Measurements from ENCODE around the gene NMRK1. TPM values are rescaled to one million over a fixed set of nuclear protein-coding genes. Genes with fewer than 3 reads are reported as not detected.

Gene NMRK1
- total RNA-seq, 1 donor from 2014 or later = 6.6 TPM

GRCh38 chr9:75064307-75065025 is 23.5 kb downstream of the NMRK1 start:
- Mint-ChIP-seq H3K27me3 (no peaks in the 10 kb centered on the region), H3K4me1 (peaks cover 3% of the 10 kb centered on the region), H3K9me3 (no peaks in the 10 kb centered on the region), H3K27ac (no peak overlapping the region), H3K4me3 (no peak overlapping the region), H3K36me3 (ENCODE audit: low read depth) (peaks cover 26% of the 10 kb centered on the region)
- intact Hi-C loops (cut with micrococcal nuclease) = no loop called here
- no peak for DNase-seq

DNA sequence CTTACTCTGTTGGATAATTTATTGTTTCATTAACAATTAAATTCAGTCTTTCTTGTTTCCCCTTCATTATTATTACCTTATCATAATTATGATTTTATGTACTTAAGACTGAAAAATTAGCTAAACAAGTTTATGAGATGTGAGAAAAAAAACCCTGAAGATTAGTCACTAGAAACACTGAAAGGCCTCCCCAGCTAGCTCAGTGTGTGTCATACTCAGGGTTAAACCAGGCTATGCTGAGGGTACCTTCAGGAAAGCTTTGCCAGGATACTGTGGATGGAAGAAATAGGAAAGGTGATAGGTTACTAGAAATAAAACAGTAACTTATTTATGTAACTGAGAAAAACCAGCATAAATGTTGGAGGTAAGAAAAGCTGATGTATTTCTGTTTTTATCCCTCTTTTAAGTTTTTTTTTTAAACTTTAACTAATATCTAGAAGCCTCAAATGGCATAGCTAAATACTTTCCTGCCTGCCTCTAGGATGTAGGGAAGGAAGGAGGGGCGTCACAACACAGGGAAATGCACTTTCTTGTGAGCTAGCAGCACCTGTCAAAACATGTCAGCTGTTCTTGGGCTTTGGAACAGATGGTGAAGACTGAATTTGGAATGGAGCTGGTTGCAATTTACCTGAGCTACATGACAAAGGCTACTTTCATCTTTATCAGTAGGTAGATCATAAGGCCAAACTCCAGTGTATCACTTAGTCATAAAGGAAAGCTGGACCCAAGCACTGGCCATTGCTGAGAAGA is 24.2 kb downstream of the NMRK1 start:
- DNase-seq = no peak
- no peak overlapping the region for H3K27ac Mint-ChIP-seq
- peaks cover 3% of the 10 kb centered on the region for H3K4me1 Mint-ChIP-seq
- no peaks in the 10 kb centered on the region for H3K27me3 Mint-ChIP-seq
- H3K9me3 Mint-ChIP-seq = no peaks in the 10 kb centered on the region
- intact Hi-C loops (cut with micrococcal nuclease) = no loop called here
- peaks cover 21% of the 10 kb centered on the region for H3K36me3 Mint-ChIP-seq (ENCODE audit: low read depth)
- no peak overlapping the region for H3K4me3 Mint-ChIP-seq

- no peaks in the 10 kb centered on the region for H3K9me3 Mint-ChIP-seq
- DNase-seq = no peak
- no peaks in the 10 kb centered on the region for H3K4me1 Mint-ChIP-seq
- H3K27ac Mint-ChIP-seq = no peak overlapping the region
- H3K4me3 Mint-ChIP-seq = no peak overlapping the region
- H3K27me3 Mint-ChIP-seq = no peaks in the 10 kb centered on the region
- intact Hi-C loops (cut with micrococcal nuclease) = no loop called here
- peaks cover 16% of the 10 kb centered on the region for H3K36me3 Mint-ChIP-seq (ENCODE audit: low read depth)
These were observed 26.8 kb downstream of the NMRK1 start for GRCh38 chr9:75061169-75061568.

- Mint-ChIP-seq H3K4me3 (no peak overlapping the region), H3K9me3 (no peaks in the 10 kb centered on the region), H3K27ac (no peak overlapping the region), H3K27me3 (no peaks in the 10 kb centered on the region), H3K36me3 (ENCODE audit: low read depth) (peaks cover 3% of the 10 kb centered on the region), H3K4me1 (no peaks in the 10 kb centered on the region)
- no peak for DNase-seq
- intact Hi-C loops (cut with micrococcal nuclease) = no loop called here
These were observed 33.5 kb downstream of the NMRK1 start for GRCh38 chr9:75054368-75055001.

GRCh38 chr9:75053869-75054268 is 34.1 kb downstream of the NMRK1 start:
- H3K4me1 Mint-ChIP-seq = no peaks in the 10 kb centered on the region
- H3K4me3 Mint-ChIP-seq = no peak overlapping the region
- DNase-seq = no peak
- H3K9me3 Mint-ChIP-seq = no peaks in the 10 kb centered on the region
- no peak overlapping the region for H3K27ac Mint-ChIP-seq
- peaks cover 2% of the 10 kb centered on the region for H3K36me3 Mint-ChIP-seq (ENCODE audit: low read depth)
- H3K27me3 Mint-ChIP-seq = no peaks in the 10 kb centered on the region
- intact Hi-C loops (cut with micrococcal nuclease) = no loop called here

DNA sequence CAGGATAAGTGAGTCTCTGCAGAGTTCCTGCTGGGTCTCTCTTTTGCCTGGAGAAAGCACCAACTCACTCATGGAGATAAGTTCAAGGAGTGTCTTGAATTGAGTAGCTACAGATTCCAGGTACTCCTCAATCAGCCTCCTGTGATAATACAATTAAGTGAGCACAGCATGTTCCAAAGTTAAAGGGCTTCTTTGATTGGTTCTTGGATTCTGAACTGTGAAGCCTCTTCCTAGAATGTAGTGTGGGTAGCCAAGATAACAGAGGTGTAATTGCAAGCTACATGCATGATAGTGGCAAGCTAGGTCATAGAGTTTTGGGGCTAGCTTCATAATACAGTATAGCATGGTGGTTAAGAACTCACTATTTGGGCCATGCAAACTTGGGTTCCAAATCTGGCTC is 36.7 kb downstream of the NMRK1 start:
- H3K4me3 Mint-ChIP-seq = no peak overlapping the region

GRCh38 chr9:75047506-75047905 is 40.4 kb downstream of the NMRK1 start:
- H3K9me3 Mint-ChIP-seq = no peaks in the 10 kb centered on the region
- no peak for DNase-seq
- no peaks in the 10 kb centered on the region for H3K4me1 Mint-ChIP-seq
- intact Hi-C loops (cut with micrococcal nuclease) = no loop called here
- peaks cover 14% of the 10 kb centered on the region for H3K27me3 Mint-ChIP-seq
- H3K27ac Mint-ChIP-seq = no peak overlapping the region
- H3K4me3 Mint-ChIP-seq = no peak overlapping the region
- H3K36me3 Mint-ChIP-seq (ENCODE audit: low read depth) = no peaks in the 10 kb centered on the region

More for the DNA sequence above, 36.7 kb downstream of the NMRK1 start:
- DNase-seq = no peak
- Mint-ChIP-seq H3K27me3 (no peaks in the 10 kb centered on the region), H3K27ac (no peak overlapping the region), H3K36me3 (ENCODE audit: low read depth) (no peaks in the 10 kb centered on the region), H3K9me3 (no peaks in the 10 kb centered on the region), H3K4me1 (no peaks in the 10 kb centered on the region)
- intact Hi-C loops (cut with micrococcal nuclease) = no loop called here

DNA sequence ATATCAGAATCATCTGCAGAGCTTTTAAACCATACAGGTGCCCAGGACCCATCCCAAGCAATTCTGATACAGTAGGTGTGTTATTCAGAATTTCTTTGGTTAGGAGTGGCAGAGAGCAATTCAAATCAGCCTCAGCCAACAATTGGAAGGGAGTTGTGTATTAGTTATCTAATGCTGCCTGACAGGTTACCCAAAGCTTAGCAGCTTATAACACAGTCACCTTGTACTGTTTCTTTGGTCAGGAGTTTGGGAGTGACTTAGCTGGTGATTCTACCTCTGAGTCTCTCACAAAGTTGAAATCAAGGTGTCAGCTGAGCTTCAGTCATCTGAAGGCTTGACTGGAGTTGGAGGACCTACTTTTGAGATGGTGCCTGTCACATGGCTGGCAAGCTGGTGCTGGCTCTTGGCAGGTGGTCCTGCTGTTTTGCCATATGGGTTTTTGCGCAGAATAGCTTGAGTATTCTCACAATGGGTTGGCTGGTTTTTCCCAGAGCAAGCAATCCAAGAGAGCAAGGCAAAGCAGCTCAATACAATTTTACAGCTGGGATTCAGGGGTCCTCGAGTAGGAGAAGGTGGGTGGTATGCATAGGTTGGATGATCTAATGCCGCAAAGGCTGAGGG is 41.1 kb downstream of the NMRK1 start:
- H3K27ac Mint-ChIP-seq = no peak overlapping the region
- H3K4me1 Mint-ChIP-seq = no peaks in the 10 kb centered on the region
- no peak for DNase-seq
- H3K36me3 Mint-ChIP-seq (ENCODE audit: low read depth) = no peaks in the 10 kb centered on the region
- intact Hi-C loops (cut with micrococcal nuclease) = no loop called here
- no peaks in the 10 kb centered on the region for H3K9me3 Mint-ChIP-seq
- no peak overlapping the region for H3K4me3 Mint-ChIP-seq
- H3K27me3 Mint-ChIP-seq = peaks cover 14% of the 10 kb centered on the region

GRCh38 chr9:75041041-75041440 is 46.9 kb downstream of the NMRK1 start:
- Mint-ChIP-seq H3K27me3 (peaks cover 14% of the 10 kb centered on the region), H3K4me3 (no peak overlapping the region), H3K4me1 (peaks cover 2% of the 10 kb centered on the region), H3K36me3 (ENCODE audit: low read depth) (no peaks in the 10 kb centered on the region), H3K27ac (no peak overlapping the region), H3K9me3 (no peaks in the 10 kb centered on the region)
- DNase-seq = no peak
- intact Hi-C loops (cut with micrococcal nuclease) = no loop called here

DNA sequence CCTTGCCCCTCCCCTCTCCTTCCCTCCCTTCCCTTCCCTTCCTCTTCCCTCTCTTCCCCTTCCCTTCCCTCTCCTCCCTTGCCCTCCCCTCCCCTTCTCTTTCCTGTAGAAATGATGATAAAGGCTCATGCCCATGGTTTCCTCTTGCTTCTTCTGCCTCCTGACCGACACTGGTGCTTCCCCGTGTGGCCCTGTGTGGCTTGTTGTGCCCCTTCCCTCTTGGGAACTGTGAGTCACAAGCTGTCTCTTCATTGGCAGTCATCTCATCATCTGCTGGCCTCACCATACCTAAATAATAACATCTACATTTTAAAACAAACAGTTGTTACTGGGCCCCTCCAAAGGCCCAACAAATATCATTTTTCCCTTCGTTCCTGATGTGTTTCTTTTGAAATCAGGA is 48.2 kb downstream of the NMRK1 start:
- Mint-ChIP-seq H3K4me1 (peaks cover 2% of the 10 kb centered on the region), H3K27ac (no peak overlapping the region), H3K27me3 (peaks cover 6% of the 10 kb centered on the region), H3K4me3 (no peak overlapping the region), H3K36me3 (ENCODE audit: low read depth) (no peaks in the 10 kb centered on the region), H3K9me3 (no peaks in the 10 kb centered on the region)
- intact Hi-C loops (cut with micrococcal nuclease) = no loop called here
- DNase-seq = no peak

- H3K9me3 Mint-ChIP-seq = no peaks in the 10 kb centered on the region
- intact Hi-C loops (cut with micrococcal nuclease) = no loop called here
- no peak overlapping the region for H3K27ac Mint-ChIP-seq
- peaks cover 11% of the 10 kb centered on the region for H3K27me3 Mint-ChIP-seq
- H3K4me1 Mint-ChIP-seq = peaks cover 2% of the 10 kb centered on the region
- no peak for DNase-seq
- no peak overlapping the region for H3K4me3 Mint-ChIP-seq
- no peaks in the 10 kb centered on the region for H3K36me3 Mint-ChIP-seq (ENCODE audit: low read depth)
These were observed 48.9 kb downstream of the NMRK1 start for GRCh38 chr9:75039009-75039408.

DNA sequence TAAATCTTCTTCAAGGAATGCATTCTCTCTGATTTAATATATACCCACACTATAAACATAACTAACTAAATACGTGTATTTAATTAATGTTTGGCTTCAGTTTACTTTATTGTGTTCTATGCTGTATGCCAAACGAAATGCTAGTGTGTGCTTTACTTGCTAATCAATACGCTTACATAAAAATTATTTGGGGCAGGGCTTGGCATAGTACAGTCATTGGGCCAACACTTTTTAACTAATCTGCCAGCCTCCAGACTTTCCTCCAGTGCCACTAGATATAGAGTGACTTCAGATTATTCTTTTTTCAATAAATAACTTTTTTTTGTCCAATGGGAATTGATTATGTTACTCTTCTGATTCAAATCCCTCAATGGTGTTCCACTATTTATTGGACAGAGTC is 51.2 kb downstream of the NMRK1 start:
- intact Hi-C loops (cut with micrococcal nuclease) = no loop called here
- Mint-ChIP-seq H3K27me3 (peaks cover 15% of the 10 kb centered on the region), H3K4me1 (peaks cover 2% of the 10 kb centered on the region), H3K36me3 (ENCODE audit: low read depth) (no peaks in the 10 kb centered on the region), H3K4me3 (no peak overlapping the region), H3K9me3 (no peaks in the 10 kb centered on the region), H3K27ac (no peak overlapping the region)
- DNase-seq = no peak

GRCh38 chr9:75033791-75034473 is 54.0 kb downstream of the NMRK1 start:
- intact Hi-C loops (cut with micrococcal nuclease) = no loop called here

More at GRCh38 chr9:75033791-75034473, 54.0 kb downstream of the NMRK1 start:
- H3K27ac Mint-ChIP-seq = no peak overlapping the region
- peaks cover 15% of the 10 kb centered on the region for H3K27me3 Mint-ChIP-seq
- H3K4me1 Mint-ChIP-seq = peaks cover 1% of the 10 kb centered on the region
- no peak for DNase-seq
- H3K36me3 Mint-ChIP-seq (ENCODE audit: low read depth) = no peaks in the 10 kb centered on the region
- no peaks in the 10 kb centered on the region for H3K9me3 Mint-ChIP-seq
- no peak overlapping the region for H3K4me3 Mint-ChIP-seq
